Esophagus muscularis mucosa (tissue), 4 donors: Measurements from ENCODE around the gene DHX16. TPM values are rescaled to one million over a fixed set of nuclear protein-coding genes. Genes with fewer than 3 reads are reported as not detected.

Experiments
- DNase-seq: peaks from one replicate; pipeline ENCODE4 v3.0.0-alpha.2; 2017; ENCODE audit errors: extremely low spot score
- H3K27ac ChIP-seq, 4 donors: fragments of 200-600 bp; sonication (generic); replicated peaks in 1 of 4; 1 replicate in 3 of 4; 2 replicates in 1 of 4; pipeline ENCODE4 v1.5.1; 2016 to 2019; ENCODE audit warnings: mild to moderate bottlenecking in 1 of 4
- H3K27me3 ChIP-seq, 4 donors: fragments of 200-600 bp; sonication (generic); one replicate each; pipeline versions ENCODE4 v1.5.1 to v1.6.0; 2016 to 2019
- H3K36me3 ChIP-seq, 4 donors: fragments of 200-600 bp; sonication (generic); one replicate each; pipeline ENCODE4 v1.5.1; 2016 to 2019
- H3K4me1 ChIP-seq, 4 donors: fragments of 200-600 bp; sonication (generic); one replicate each; pipeline ENCODE4 v1.5.1; 2016 to 2019
- H3K4me3 ChIP-seq, 4 donors: fragments of 200-600 bp; sonication (generic); 1 replicate in 2 of 4; 2 replicates in 2 of 4; pipeline ENCODE4 v1.5.1; 2016 to 2019; ENCODE audit warnings: mild to moderate bottlenecking in 4 of 4, moderate library complexity in 1 of 4
- H3K9me3 ChIP-seq, 4 donors: fragments of 200-600 bp; sonication (generic); 1 replicate in 3 of 4; 2 replicates in 1 of 4; pipeline ENCODE4 v1.5.1; 2016 to 2019
- EP300 ChIP-seq: sonication (generic); formaldehyde crosslinking; IDR thresholded peaks from one replicate; pipeline ENCODE4 v1.6.1; 2017; ENCODE audit warnings: antibody characterized with exemption
- POLR2A ChIP-seq: fragments of 450-650 bp; IDR thresholded peaks from one replicate; pipeline ENCODE4 v1.6.1; 2017; ENCODE audit warnings: antibody characterized with exemption, moderate library complexity, mild to moderate bottlenecking, low read depth
- POLR2AphosphoS5 ChIP-seq, 2 donors: sonication (generic); formaldehyde crosslinking; IDR thresholded peaks; one replicate each; pipeline ENCODE4 v1.6.1; 2017; ENCODE audit warnings: antibody characterized with exemption in 2 of 2
- WGBS: methylation state at CpG from one replicate; pipeline ENCODE4 v1.1.5; 2018; 5-methylcytosine and 5-hydroxymethylcytosine counted together
- intact Hi-C: fragments of 100-400 bp; cut with DNase I; formaldehyde crosslinking; loops from one replicate; pipeline ENCODE4 v1.15.1; 2023
- total RNA-seq, 4 donors: library from RNA; depleted of rRNA; stranded (reverse); fragments of >200 nt; gene quantifications; one replicate each; pipeline versions ENCODE4 v1.1.0 to v1.2.1, GENCODE V29; 2016
- TF ChIP-seq, protein P1 (sequence below), 3 experiments: fragments of 200-600 bp in 2 of 3; fragments of 450-650 bp in 1 of 3; sonication (generic) in 2 of 3; IDR thresholded peaks; one replicate each; pipeline ENCODE4 v1.5.1; 2017 to 2019; ENCODE audit warnings: antibody characterized with exemption in 3 of 3, mild to moderate bottlenecking in 2 of 3, moderate library complexity in 1 of 3

The DHX16 gene
- total RNA-seq, 4 donors from 2014 or later = 20.3 to 41.1 (median 31.1) TPM

- TF ChIP-seq EP300 (no peak), POLR2AphosphoS5 (IDR thresholded peaks at IDR 0.05) (peak in 1 of 2 donors; percentile 99)
- TF ChIP-seq, protein P1, sequence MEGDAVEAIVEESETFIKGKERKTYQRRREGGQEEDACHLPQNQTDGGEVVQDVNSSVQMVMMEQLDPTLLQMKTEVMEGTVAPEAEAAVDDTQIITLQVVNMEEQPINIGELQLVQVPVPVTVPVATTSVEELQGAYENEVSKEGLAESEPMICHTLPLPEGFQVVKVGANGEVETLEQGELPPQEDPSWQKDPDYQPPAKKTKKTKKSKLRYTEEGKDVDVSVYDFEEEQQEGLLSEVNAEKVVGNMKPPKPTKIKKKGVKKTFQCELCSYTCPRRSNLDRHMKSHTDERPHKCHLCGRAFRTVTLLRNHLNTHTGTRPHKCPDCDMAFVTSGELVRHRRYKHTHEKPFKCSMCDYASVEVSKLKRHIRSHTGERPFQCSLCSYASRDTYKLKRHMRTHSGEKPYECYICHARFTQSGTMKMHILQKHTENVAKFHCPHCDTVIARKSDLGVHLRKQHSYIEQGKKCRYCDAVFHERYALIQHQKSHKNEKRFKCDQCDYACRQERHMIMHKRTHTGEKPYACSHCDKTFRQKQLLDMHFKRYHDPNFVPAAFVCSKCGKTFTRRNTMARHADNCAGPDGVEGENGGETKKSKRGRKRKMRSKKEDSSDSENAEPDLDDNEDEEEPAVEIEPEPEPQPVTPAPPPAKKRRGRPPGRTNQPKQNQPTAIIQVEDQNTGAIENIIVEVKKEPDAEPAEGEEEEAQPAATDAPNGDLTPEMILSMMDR (IDR thresholded peaks at IDR 0.05) = peak in 1 of 3 experiments; percentile 11
- peak overlapping the region; percentile 90 to 98 (median 96) for H3K27ac ChIP-seq
- H3K36me3 ChIP-seq = peaks cover 8 to 24% (median 14%) of the 10 kb centered on the region in 4 donors
- H3K9me3 ChIP-seq = no peaks in the 10 kb centered on the region
- peaks cover 59 to 68% (median 64%) of the 10 kb centered on the region in 4 donors for H3K4me1 ChIP-seq
- peak; percentile 95 for DNase-seq
- H3K4me3 ChIP-seq = peak overlapping the region; percentile 68 to 91 (median 76)
- intact Hi-C loops = loop anchor here (5.0 kb wide), 1 partner anchor 133 kb away; no protein-coding TSS in a partner anchor
- no peaks in the 10 kb centered on the region for H3K27me3 ChIP-seq
- WGBS = 0% methylated on average over 6 of the region's 6 CpGs
These were observed 58.0 kb downstream of the DHX16 start for GRCh38 chr6:30614843-30615218.

GRCh38 chr6:30614044-30614842, 58.6 kb downstream of the DHX16 start:
- H3K4me3 ChIP-seq = peak overlapping the region; percentile 68 to 91 (median 76)
- H3K9me3 ChIP-seq = no peaks in the 10 kb centered on the region
- DNase-seq = no peak
- peaks cover 8 to 19% (median 13%) of the 10 kb centered on the region in 4 donors for H3K36me3 ChIP-seq
- peaks cover 64 to 68% (median 65%) of the 10 kb centered on the region in 4 donors for H3K4me1 ChIP-seq
- intact Hi-C loops = loop anchor here (5.0 kb wide), 1 partner anchor 132 kb away; no protein-coding TSS in a partner anchor
- H3K27me3 ChIP-seq = no peaks in the 10 kb centered on the region
- TF ChIP-seq POLR2AphosphoS5 (IDR thresholded peaks at IDR 0.05) (no peak), POLR2A (no peak), EP300 (no peak)
- TF ChIP-seq, protein P1 (IDR thresholded peaks at IDR 0.05) = no peak
- peak overlapping the region; percentile 90 to 98 (median 96) for H3K27ac ChIP-seq
- 25% methylated on average over 8 of the region's 8 CpGs for WGBS

DNA sequence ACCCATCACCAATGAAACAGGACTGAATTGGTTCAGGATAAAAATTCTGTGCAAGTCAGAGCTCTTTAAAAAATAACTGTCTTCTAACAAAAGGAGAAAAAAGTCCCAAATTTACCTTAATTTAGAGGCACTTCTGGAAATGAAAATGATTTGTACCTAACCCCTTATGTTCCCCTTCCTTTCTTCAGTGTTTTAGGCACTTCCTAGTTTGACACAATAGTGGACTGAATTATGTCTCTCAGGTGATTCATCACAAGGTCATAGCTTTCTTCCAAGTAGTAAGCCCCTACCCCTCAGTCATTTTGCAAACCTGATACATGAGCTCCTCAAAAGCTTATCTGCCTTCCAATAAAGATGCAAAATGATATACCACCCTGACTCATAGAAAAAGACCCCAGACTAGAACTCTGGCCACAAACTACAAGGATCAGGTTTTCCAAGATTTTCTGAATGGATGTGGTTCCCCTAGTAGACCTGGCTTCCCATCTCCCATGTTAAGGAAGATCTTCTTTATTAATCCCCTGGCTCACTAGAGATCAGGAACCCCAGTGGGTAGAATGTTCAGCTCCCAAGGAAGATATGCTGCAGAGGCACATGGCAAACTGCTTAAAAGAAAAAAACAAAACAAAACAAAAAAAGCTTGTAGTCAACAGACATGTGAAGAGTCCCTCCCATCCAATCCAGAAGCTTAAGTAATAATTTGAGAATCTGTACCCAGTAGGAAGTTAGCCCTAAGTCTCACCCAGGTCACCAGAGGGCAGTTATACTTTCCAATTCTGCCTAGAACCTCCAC, 59.4 kb downstream of the DHX16 start:
- intact Hi-C loops = loop anchor here (5.0 kb wide), 1 partner anchor 131 kb away; no protein-coding TSS in a partner anchor
- H3K36me3 ChIP-seq = peaks cover 12 to 24% (median 20%) of the 10 kb centered on the region in 4 donors
- peak overlapping the region; percentile 90 to 98 (median 96) for H3K27ac ChIP-seq
- TF ChIP-seq EP300 (no peak), POLR2A (no peak)
- TF ChIP-seq, protein P1 (IDR thresholded peaks at IDR 0.05) = no peak
- no peak for DNase-seq
- H3K4me1 ChIP-seq = peaks cover 56 to 65% (median 60%) of the 10 kb centered on the region in 4 donors
- H3K4me3 ChIP-seq = peak overlapping the region in 3 of 4 donors; percentile 68 to 84 (median 68)
- H3K27me3 ChIP-seq = no peaks in the 10 kb centered on the region
- no peaks in the 10 kb centered on the region for H3K9me3 ChIP-seq

DNA sequence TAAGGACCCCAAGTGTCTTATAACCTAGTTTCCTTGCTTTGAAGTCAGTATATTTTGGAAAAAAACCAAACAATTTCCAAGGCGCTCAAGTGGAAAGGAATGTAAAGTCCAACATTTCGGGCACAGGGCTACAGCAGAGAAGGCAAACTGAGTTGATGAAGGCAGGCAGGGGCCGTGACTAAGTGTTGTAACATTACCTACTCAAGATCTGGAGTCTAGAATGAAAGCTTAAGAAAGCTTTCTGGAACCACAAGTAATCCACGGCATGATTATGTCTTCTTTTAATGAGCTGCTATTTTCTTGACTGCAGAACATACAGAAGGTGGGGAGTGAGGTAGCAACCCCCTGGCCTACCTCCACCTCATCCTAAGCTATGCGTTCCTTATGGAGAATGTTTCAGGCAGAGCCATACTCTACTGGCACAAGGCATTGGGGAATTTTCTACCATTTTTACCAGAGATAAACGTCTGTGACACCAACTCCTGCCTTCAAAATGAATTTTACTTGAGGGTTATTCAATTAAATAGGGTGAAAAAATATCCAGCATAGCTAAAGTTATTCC, 60.0 kb downstream of the DHX16 start:
- Histone ChIP-seq H3K36me3 (peaks cover 19 to 31% (median 27%) of the 10 kb centered on the region in 4 donors), H3K4me3 (no peak overlapping the region), H3K27ac (peak overlapping the region; percentile 90 to 98 (median 96)), H3K9me3 (no peaks in the 10 kb centered on the region), H3K4me1 (peaks cover 53 to 61% (median 57%) of the 10 kb centered on the region in 4 donors), H3K27me3 (no peaks in the 10 kb centered on the region)
- intact Hi-C loops = loop anchor here (5.0 kb wide), 1 partner anchor 130 kb away; no protein-coding TSS in a partner anchor
- TF ChIP-seq POLR2A (no peak), EP300 (no peak), POLR2AphosphoS5 (IDR thresholded peaks at IDR 0.05) (no peak)
- 34% methylated on average over 6 of the region's 6 CpGs for WGBS
- DNase-seq = no peak
